PC-9 (cell line): ENCODE data around the gene FERD3L.

Experiments
- CTCF ChIP-seq: fragments of 200-600 bp; sonication (generic); conservative IDR thresholded peaks from 2 replicates; pipeline ENCODE4 v1.6.1; 2017; ENCODE audit warnings: mixed run types, antibody characterized with exemption, mild to moderate bottlenecking, moderate library complexity
- EZH2 ChIP-seq: fragments of 200-600 bp; sonication (generic); IDR thresholded peaks from 2 replicates; pipeline ENCODE4 v1.8.0; 2017; ENCODE audit warnings: antibody characterized with exemption, low read depth

- TF ChIP-seq EZH2 (no peak), CTCF (no peak)
These were observed 1.2 kb downstream of the FERD3L start for GRCh38 chr7:19143881-19144574.
